Peyer's patch (tissue), 4 donors: ENCODE data around the gene IFNL2.

Source experiments
- CTCF ChIP-seq, 6 experiments: fragments of 450-650 bp in 4 of 6; fragments of 200-600 bp in 2 of 6; sonication (generic) in 1 of 6; IDR thresholded peaks; one replicate each; pipeline ENCODE4 v1.5.1; 2017 to 2019; ENCODE audit warnings: antibody characterized with exemption in 6 of 6, mild to moderate bottlenecking in 3 of 6, moderate library complexity in 1 of 6
- POLR2A ChIP-seq, 2 donors: fragments of 450-650 bp; IDR thresholded peaks; one replicate each; pipeline ENCODE4 v1.5.1; 2017; ENCODE audit warnings: antibody characterized with exemption in 2 of 2, mild to moderate bottlenecking in 2 of 2, moderate library complexity in 2 of 2

- TF ChIP-seq CTCF (IDR thresholded peaks at IDR 0.05) (no peak), POLR2A (IDR thresholded peaks at IDR 0.05) (no peak)
Measured at GRCh38 chr19:39316627-39317321, 48.6 kb downstream of the IFNL2 start.
